GM12878 (cell line): ENCODE measurements around the gene STAC2.

Source experiments
- BHLHE40 ChIP-seq, 2 experiments: fragments of 450-650 bp in 1 of 2; IDR thresholded peaks; 2 replicates each; pipeline ENCODE4 v1.6.1; 2011 to 2017; ENCODE audit warnings: low read depth in 2 of 2, borderline replicate concordance in 1 of 2, improper control_type of control experiment in 1 of 2, low read length in 1 of 2, mild to moderate bottlenecking in 1 of 2
- BRCA1 ChIP-seq: IDR thresholded peaks from 2 replicates; pipeline ENCODE4 v1.6.1; 2011; ENCODE audit warnings: low read depth, low read length, improper control_type of control experiment
- CTCF ChIP-seq, 3 experiments: IDR thresholded peaks in 2 of 3; conservative IDR thresholded peaks in 1 of 3; 2 replicates each; pipeline ENCODE4 v1.5.1; 2011; ENCODE audit warnings: low read depth in 3 of 3, low read length in 3 of 3, mild to moderate bottlenecking in 3 of 3, control low read depth in 2 of 3, moderate library complexity in 2 of 3, inconsistent platforms in 1 of 3, mixed read lengths in 1 of 3; ENCODE audit not compliant: control insufficient read depth in 2 of 3, insufficient read depth in 1 of 3; ENCODE audit errors: extremely low read depth in 1 of 3
- EGR1 ChIP-seq, 2 experiments: IDR thresholded peaks; 1 replicate in 1 of 2; 2 replicates in 1 of 2; pipeline ENCODE4 v1.6.1; 2011 to 2012; ENCODE audit warnings: low read depth in 2 of 2, low read length in 2 of 2, borderline replicate concordance in 1 of 2, mild to moderate bottlenecking in 1 of 2, moderate library complexity in 1 of 2
- NR2C1 ChIP-seq: fragments of 450-650 bp; IDR thresholded peaks from 2 replicates; pipeline ENCODE4 v1.6.1; 2017; ENCODE audit warnings: antibody characterized with exemption, mild to moderate bottlenecking, moderate library complexity
- POLR2A ChIP-seq: IDR thresholded peaks from 2 replicates; pipeline ENCODE4 v1.6.1; 2011; ENCODE audit warnings: low read depth, mild to moderate bottlenecking, low read length
- REST ChIP-seq: IDR thresholded peaks from 2 replicates; pipeline ENCODE4 v1.6.1; 2012; ENCODE audit warnings: mild to moderate bottlenecking, low read depth, low read length
- STAT1 ChIP-seq: fragments of 450-650 bp; conservative IDR thresholded peaks from 2 replicates; pipeline ENCODE4 v1.6.1; 2014; ENCODE audit warnings: antibody characterized with exemption, mild to moderate bottlenecking
- TCF3 ChIP-seq: IDR thresholded peaks from 2 replicates; pipeline ENCODE4 v1.6.1; 2012; ENCODE audit warnings: low read depth, mild to moderate bottlenecking, low read length, borderline replicate concordance; ENCODE audit not compliant: insufficient read depth

- no peak for TF ChIP-seq NR2C1
- TF ChIP-seq BHLHE40 (IDR thresholded peaks at IDR 0.05; ENCODE audit: borderline replicate concordance in 1 of 2, low read depth in 2 of 2, low read length in 1 of 2): no peak
- no peak for TF ChIP-seq TCF3
- TF ChIP-seq STAT1: no peak
- no peak for TF ChIP-seq POLR2A
- TF ChIP-seq CTCF (IDR thresholded peaks at IDR 0.05 in 2 of 3, conservative IDR thresholded peaks at IDR 0.05 in 1 of 3; ENCODE audit: control insufficient read depth in 2 of 3, extremely low read depth in 1 of 3, insufficient read depth in 1 of 3, low read depth in 3 of 3, low read length in 3 of 3): no peak
- no peak for TF ChIP-seq REST
- TF ChIP-seq BRCA1: no peak
- TF ChIP-seq EGR1 (IDR thresholded peaks at IDR 0.05; ENCODE audit: borderline replicate concordance in 1 of 2, low read depth in 2 of 2, low read length in 2 of 2): no peak
Measured at GRCh38 chr17:39243155-39243554, 17.4 kb upstream of the STAC2 start.
